ENCODE measurements around the gene PPIP5K1. TPM values are rescaled to one million over a fixed set of nuclear protein-coding genes. Genes with fewer than 3 reads are reported as not detected.

The PPIP5K1 gene
- total RNA-seq, 1 experiment from 2014 or later: 62.4 TPM

GRCh38 chr15:43515741-43516140 lies 74.3 kb downstream of the PPIP5K1 start (continued):
- TF ChIP-seq ZBTB33 (IDR thresholded peaks at IDR 0.05; ENCODE audit: extremely low read depth, insufficient replicate concordance, low read length): no peak
- no peak for TF ChIP-seq EGR1 (IDR thresholded peaks at IDR 0.05; ENCODE audit: low read depth)
- no peak for TF ChIP-seq ZNF274 (IDR thresholded peaks at IDR 0.05; ENCODE audit: low read depth, low read length)
- no peak for TF ChIP-seq ATF3 (IDR thresholded peaks at IDR 0.05)
- no peak for TF ChIP-seq MAX (IDR thresholded peaks at IDR 0.05)
- no peak for TF ChIP-seq CBX3 (IDR thresholded peaks at IDR 0.05; ENCODE audit: low read depth)
- no peak for TF ChIP-seq SIN3A (IDR thresholded peaks at IDR 0.05; ENCODE audit: low read depth)
- no peak for TF ChIP-seq FOSL1 (IDR thresholded peaks at IDR 0.05; ENCODE audit: low read depth)
- no peak for TF ChIP-seq CEBPB (IDR thresholded peaks at IDR 0.05; ENCODE audit: low read depth)
- no peak for TF ChIP-seq ELF1 (IDR thresholded peaks at IDR 0.05; ENCODE audit: borderline replicate concordance, low read depth)
- TF ChIP-seq ZFX (IDR thresholded peaks at IDR 0.05): no peak

GRCh38 chr15:43514241-43515057 lies 75.6 kb downstream of the PPIP5K1 start:
- no peaks in the 10 kb centered on the region for H3K9me3 ChIP-seq (ENCODE audit: control insufficient read depth in 1 of 2, insufficient read depth in 1 of 2, low read depth in 1 of 2, low read length in 2 of 2)
- TF ChIP-seq POLR2AphosphoS5 (IDR thresholded peaks at IDR 0.05; ENCODE audit: low read depth, low read length) (no peak), RAD21 (IDR thresholded peaks at IDR 0.05; ENCODE audit: low read depth) (peak; percentile 63), CTCF (IDR thresholded peaks at IDR 0.05 in 2 of 3, conservative IDR thresholded peaks at IDR 0.05 in 1 of 3; ENCODE audit: borderline replicate concordance in 1 of 3, insufficient read depth in 1 of 3, low read depth in 2 of 3, low read length in 2 of 3) (peak; percentile 42 to 72 (median 70); a peak in 5 of 6 replicates)
- RAD21 ChIA-PET (ENCODE audit: low non-redundant PET in 1 of 2, low total read pairs in 2 of 2, uncharacterized antibody in 2 of 2, unreplicated experiment in 2 of 2): interaction anchor here in 1 of 2 experiments (1.4 kb wide), 1 partner anchor 74 kb away, joined by 5 read pairs; no protein-coding TSS in a partner anchor
- intact Hi-C loops (cut with micrococcal nuclease): no loop called here
- H3K27me3 ChIP-seq (ENCODE audit: insufficient read depth, low read length): no peaks in the 10 kb centered on the region
- H3K27ac ChIP-seq (ENCODE audit: low read depth, low read length): no peak overlapping the region
- no peak overlapping the region for H3K4me3 ChIP-seq (replicated peaks in 1 of 2; ENCODE audit: low read depth in 1 of 2, low read length in 2 of 2)
- H3K4me2 ChIP-seq (ENCODE audit: low read length): no peak overlapping the region
- BruUV-seq (replicated peaks): no TSS peak
- H3K9ac ChIP-seq (ENCODE audit: low read length): no peak overlapping the region
- no peaks in the 10 kb centered on the region for H3K9me2 ChIP-seq (ENCODE audit: insufficient read depth)
- CTCF ChIA-PET: interaction anchor here (0.7 to 2.2 kb wide), 11 partner anchors 8 to 73 kb away, joined by 3 to 8 read pairs (median 4); no protein-coding TSS in a partner anchor
- no peak overlapping the region for H2AFZ ChIP-seq (ENCODE audit: low read depth, low read length, poor library complexity, severe bottlenecking)
- DNase-seq (ENCODE audit: low read depth, low spot score): no peak
- POLR2A ChIA-PET: interaction anchor here (0.6 kb wide), 1 partner anchor 32 kb away, joined by 3 read pairs; no protein-coding TSS in a partner anchor
- no peaks in the 10 kb centered on the region for H4K20me1 ChIP-seq (ENCODE audit: insufficient read depth)
- no peak for ATAC-seq
- H3K4me1 ChIP-seq (ENCODE audit: control insufficient read depth in 1 of 2, insufficient read depth in 2 of 2, low read length in 2 of 2): peaks cover 18 to 29% of the 10 kb centered on the region in 2 experiments
- H3K36me3 ChIP-seq (ENCODE audit: control insufficient read depth in 1 of 2, insufficient read depth in 2 of 2, low read length in 2 of 2): no peaks in the 10 kb centered on the region
- no peaks in the 10 kb centered on the region for H3K79me2 ChIP-seq (ENCODE audit: insufficient read depth, low read length)
